ENCODE measurements around the gene PIAS2.
"Not testable (repeated sequence)": the region's sequence is repeated elsewhere in the genome, so short reads cannot be mapped to it uniquely, and the experiment has no call there.

Gene PIAS2

GRCh38 chr18:46917108-46917802 lies at the start of gene PIAS2, which contains the start of gene KATNAL2:
PIAS2 (minus strand) TSS chr18:46917507; CDS start chr18:46917345, 162 bp downstream.
KATNAL2 (plus strand) TSS chr18:46917602; CDS start chr18:46946873, 29,271 bp downstream.
- TF ChIP-seq CTCF (conservative IDR thresholded peaks at IDR 0.05; ENCODE audit: low read depth, low read length) = no peak
- H3K4me3 ChIP-seq (ENCODE audit: low read depth, low read length) = peak within 1 kb of the TSS; percentile 76
- DNase-seq (ENCODE audit: low read depth) = peak; percentile 56

GRCh38 chr18:46966266-46966665 lies 49.0 kb upstream of the PIAS2 start:
- not testable (repeated sequence) for H3K4me3 ChIP-seq (ENCODE audit: low read depth, low read length); DNase-seq (ENCODE audit: low read depth)

- H3K4me3 ChIP-seq (ENCODE audit: low read depth, low read length); DNase-seq (ENCODE audit: low read depth): not testable (repeated sequence)
These were observed 47.4 kb upstream of the PIAS2 start for GRCh38 chr18:46964579-46965293.

- H3K4me3 ChIP-seq (ENCODE audit: low read depth, low read length); DNase-seq (ENCODE audit: low read depth): not testable (repeated sequence)
These were observed 46.6 kb upstream of the PIAS2 start for GRCh38 chr18:46963656-46964578.

GRCh38 chr18:46958209-46958608 lies 40.9 kb upstream of the PIAS2 start:
- H3K4me3 ChIP-seq (ENCODE audit: low read depth, low read length) = no peak overlapping the region
- TF ChIP-seq CTCF (conservative IDR thresholded peaks at IDR 0.05; ENCODE audit: low read depth, low read length) = no peak
- DNase-seq (ENCODE audit: low read depth) = no peak

- H3K4me3 ChIP-seq (ENCODE audit: low read depth, low read length) = no peak overlapping the region
- no peak for DNase-seq (ENCODE audit: low read depth)
These were observed 35.9 kb upstream of the PIAS2 start for GRCh38 chr18:46953195-46953594.

GRCh38 chr18:46950064-46950656 lies 32.9 kb upstream of the PIAS2 start:
- H3K4me3 ChIP-seq (ENCODE audit: low read depth, low read length) = no peak overlapping the region
- peak; percentile 62 for TF ChIP-seq CTCF (conservative IDR thresholded peaks at IDR 0.05; ENCODE audit: low read depth, low read length)
- DNase-seq (ENCODE audit: low read depth) = peak; percentile 50

More at GRCh38 chr18:46953195-46953594, 35.9 kb upstream of the PIAS2 start:
- TF ChIP-seq CTCF (conservative IDR thresholded peaks at IDR 0.05; ENCODE audit: low read depth, low read length) = no peak
